Endothelial cell (in vitro differentiated cells): ENCODE measurements around the gene C1orf105. TPM values are rescaled to one million over a fixed set of nuclear protein-coding genes. Genes with fewer than 3 reads are reported as not detected.
"Not testable (repeated sequence)": the region's sequence is repeated elsewhere in the genome, so short reads cannot be mapped to it uniquely, and the experiment has no call there.

Experiments
- DNase-seq: peaks from one replicate; pipeline ENCODE4 v3.0.0; 2021; ENCODE audit warnings: low spot score
- H3K27ac Mint-ChIP-seq: one replicate; pipeline ENCODE4 v1.8.0; 2021; ENCODE audit warnings: mixed read lengths, inconsistent platforms; ENCODE audit not compliant: unreplicated experiment
- H3K27me3 Mint-ChIP-seq: one replicate; pipeline ENCODE4 v1.8.0; 2021; ENCODE audit warnings: mild to moderate bottlenecking, moderate library complexity, mixed read lengths, inconsistent platforms; ENCODE audit not compliant: unreplicated experiment
- H3K36me3 Mint-ChIP-seq: one replicate; pipeline ENCODE4 v1.8.0; 2021; ENCODE audit warnings: mild to moderate bottlenecking, low read depth, mixed read lengths, inconsistent platforms; ENCODE audit not compliant: unreplicated experiment
- H3K4me1 Mint-ChIP-seq: one replicate; pipeline ENCODE4 v1.8.0; 2021; ENCODE audit warnings: mild to moderate bottlenecking, mixed read lengths, inconsistent platforms; ENCODE audit not compliant: unreplicated experiment
- H3K4me3 Mint-ChIP-seq: one replicate; pipeline ENCODE4 v1.8.0; 2021; ENCODE audit warnings: mild to moderate bottlenecking, mixed read lengths, inconsistent platforms; ENCODE audit not compliant: unreplicated experiment
- H3K9me3 Mint-ChIP-seq: one replicate; pipeline ENCODE4 v1.8.0; 2021; ENCODE audit warnings: mixed read lengths, inconsistent platforms; ENCODE audit not compliant: unreplicated experiment
- total RNA-seq: library from RNA; stranded (reverse); fragmentation: NEBNext Ultra II Directional; extraction: Animal tissue kit (Norgen Biotek cat#: 25700); gene quantifications from one replicate; pipeline ENCODE4 v1.2.1, GENCODE V29; 2021; ENCODE audit not compliant: unreplicated experiment
- TF ChIP-seq, protein P1 (sequence below): fragments of 200-600 bp; sonication (generic); IDR thresholded peaks from one replicate; pipeline ENCODE4 v1.5.0; 2021; ENCODE audit warnings: antibody characterized with exemption; ENCODE audit not compliant: unreplicated experiment

Gene C1orf105
- total RNA-seq, 1 donor from 2014 or later, result 0.85 TPM

DNA sequence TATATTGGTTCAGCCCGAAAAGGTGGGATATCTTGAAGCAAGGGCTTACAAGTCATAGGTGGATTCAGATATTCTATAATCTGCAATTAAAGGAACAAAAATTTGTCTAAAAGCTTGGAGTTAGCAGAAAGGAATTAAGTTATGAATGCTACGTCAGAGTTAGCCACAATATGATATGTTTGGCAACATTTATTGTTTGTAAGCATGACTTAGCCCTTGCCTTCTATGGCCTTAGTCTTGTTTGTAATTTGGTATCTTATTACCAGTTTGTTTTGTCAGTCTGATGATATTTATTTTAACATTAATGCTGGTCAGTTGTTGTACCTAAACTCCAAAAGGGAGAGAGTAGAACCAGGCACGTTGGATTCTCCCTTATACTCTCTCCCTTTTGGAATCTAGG lies 69.4 kb downstream of the C1orf105 start:
- TF ChIP-seq, protein P1, sequence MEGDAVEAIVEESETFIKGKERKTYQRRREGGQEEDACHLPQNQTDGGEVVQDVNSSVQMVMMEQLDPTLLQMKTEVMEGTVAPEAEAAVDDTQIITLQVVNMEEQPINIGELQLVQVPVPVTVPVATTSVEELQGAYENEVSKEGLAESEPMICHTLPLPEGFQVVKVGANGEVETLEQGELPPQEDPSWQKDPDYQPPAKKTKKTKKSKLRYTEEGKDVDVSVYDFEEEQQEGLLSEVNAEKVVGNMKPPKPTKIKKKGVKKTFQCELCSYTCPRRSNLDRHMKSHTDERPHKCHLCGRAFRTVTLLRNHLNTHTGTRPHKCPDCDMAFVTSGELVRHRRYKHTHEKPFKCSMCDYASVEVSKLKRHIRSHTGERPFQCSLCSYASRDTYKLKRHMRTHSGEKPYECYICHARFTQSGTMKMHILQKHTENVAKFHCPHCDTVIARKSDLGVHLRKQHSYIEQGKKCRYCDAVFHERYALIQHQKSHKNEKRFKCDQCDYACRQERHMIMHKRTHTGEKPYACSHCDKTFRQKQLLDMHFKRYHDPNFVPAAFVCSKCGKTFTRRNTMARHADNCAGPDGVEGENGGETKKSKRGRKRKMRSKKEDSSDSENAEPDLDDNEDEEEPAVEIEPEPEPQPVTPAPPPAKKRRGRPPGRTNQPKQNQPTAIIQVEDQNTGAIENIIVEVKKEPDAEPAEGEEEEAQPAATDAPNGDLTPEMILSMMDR, result no peak
- peaks cover 11% of the 10 kb centered on the region for H3K4me1 Mint-ChIP-seq
- H3K4me3 Mint-ChIP-seq, result no peak overlapping the region
- H3K36me3 Mint-ChIP-seq, result no peaks in the 10 kb centered on the region
- H3K27ac Mint-ChIP-seq, result no peak overlapping the region
- peaks cover 4% of the 10 kb centered on the region for H3K27me3 Mint-ChIP-seq
- no peaks in the 10 kb centered on the region for H3K9me3 Mint-ChIP-seq
- DNase-seq, result no peak

DNA sequence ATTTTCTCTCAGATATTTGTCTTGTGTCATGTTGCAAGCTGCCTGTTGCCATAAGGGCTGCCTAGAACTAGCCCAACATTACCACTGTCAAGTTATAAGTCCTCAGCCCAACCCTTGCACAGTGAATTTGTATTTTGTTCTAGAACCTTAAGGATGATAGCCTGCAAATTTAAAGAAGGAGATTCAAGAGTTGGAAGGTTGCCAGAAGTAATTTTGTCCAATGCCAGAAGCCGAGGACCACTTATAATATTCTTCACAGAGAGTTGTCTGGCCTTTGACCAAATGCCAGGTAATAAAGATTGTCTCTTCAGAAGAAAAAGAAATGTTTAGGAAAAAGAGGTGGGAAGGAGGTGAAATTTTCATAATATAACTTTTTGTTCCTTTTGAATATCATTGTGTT lies 71.9 kb downstream of the C1orf105 start:
- TF ChIP-seq, protein P1, result no peak
- H3K9me3 Mint-ChIP-seq, result no peaks in the 10 kb centered on the region

DNA sequence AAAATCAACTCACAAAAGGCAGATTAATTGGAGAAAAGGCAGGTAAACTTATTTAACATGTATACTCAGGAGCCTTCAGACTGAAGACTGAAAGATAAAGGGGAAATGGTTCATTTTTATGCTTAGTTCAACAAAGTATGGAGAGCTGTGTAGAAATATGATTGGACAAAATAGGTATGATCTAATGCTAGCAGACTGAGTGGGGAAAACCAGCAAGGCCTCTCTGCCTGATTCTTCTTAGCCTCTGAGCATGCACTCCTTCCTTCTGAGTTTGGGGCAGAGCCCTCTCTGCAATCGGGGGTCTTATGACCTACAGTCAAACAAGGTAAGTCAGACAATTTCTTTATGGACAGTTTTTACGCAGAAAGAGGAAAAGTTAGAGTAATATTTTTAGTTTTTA lies 73.7 kb downstream of the C1orf105 start:
- DNase-seq, result no peak
- Mint-ChIP-seq H3K27me3 (peaks cover 2% of the 10 kb centered on the region), H3K9me3 (no peaks in the 10 kb centered on the region), H3K4me1 (peaks cover 9% of the 10 kb centered on the region), H3K36me3 (no peaks in the 10 kb centered on the region), H3K27ac (no peak overlapping the region), H3K4me3 (no peak overlapping the region)
- TF ChIP-seq, protein P1, result no peak

More for the DNA sequence above, 71.9 kb downstream of the C1orf105 start:
- no peak overlapping the region for H3K27ac Mint-ChIP-seq
- no peak overlapping the region for H3K4me3 Mint-ChIP-seq
- H3K27me3 Mint-ChIP-seq, result peaks cover 3% of the 10 kb centered on the region
- DNase-seq, result no peak
- no peaks in the 10 kb centered on the region for H3K36me3 Mint-ChIP-seq
- H3K4me1 Mint-ChIP-seq, result peaks cover 12% of the 10 kb centered on the region

DNA sequence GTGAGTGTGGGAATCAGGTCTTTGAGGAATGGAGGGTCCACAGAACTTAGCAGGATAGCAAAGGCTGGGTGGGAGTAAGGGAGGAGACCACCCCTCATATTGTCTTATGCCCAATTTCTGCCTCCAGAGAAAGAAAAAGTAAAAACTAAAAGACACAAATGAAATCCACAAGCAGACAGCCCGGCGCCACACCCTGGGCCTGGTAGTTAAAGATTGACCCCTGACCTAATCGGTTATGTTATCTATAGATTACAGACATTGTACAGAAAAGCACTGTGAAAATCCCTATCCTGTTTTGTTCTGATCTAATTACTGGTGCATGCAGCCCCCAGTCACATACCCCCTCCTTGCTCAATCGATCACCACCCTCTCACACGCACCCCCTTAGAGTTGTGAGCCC lies 75.6 kb downstream of the C1orf105 start:
- H3K36me3 Mint-ChIP-seq, DNase-seq, H3K27ac Mint-ChIP-seq, H3K9me3 Mint-ChIP-seq, H3K4me1 Mint-ChIP-seq, H3K27me3 Mint-ChIP-seq, H3K4me3 Mint-ChIP-seq: not testable (repeated sequence)

DNA sequence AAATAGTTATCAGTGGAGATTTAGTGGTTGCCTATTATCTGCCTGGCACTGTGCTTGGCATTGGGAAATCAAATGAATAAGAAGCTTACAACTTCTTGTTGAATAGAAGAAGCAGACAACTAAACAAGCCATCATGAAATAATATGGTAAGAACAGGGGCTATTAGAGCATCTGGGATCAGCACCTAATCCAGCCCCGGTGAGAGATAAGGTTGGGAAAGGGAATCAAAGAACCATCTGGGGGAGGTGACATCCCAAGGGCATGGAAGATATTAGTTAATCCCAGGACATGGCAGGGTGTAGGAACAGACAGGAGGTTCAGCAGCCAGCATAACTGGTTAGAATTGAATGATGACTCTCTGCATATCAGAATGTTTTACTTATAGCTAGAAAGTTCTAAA lies 76.2 kb downstream of the C1orf105 start:
- peaks cover 9% of the 10 kb centered on the region for H3K4me1 Mint-ChIP-seq

More for the DNA sequence above, 76.2 kb downstream of the C1orf105 start:
- H3K36me3 Mint-ChIP-seq, result no peaks in the 10 kb centered on the region
- H3K27ac Mint-ChIP-seq, result no peak overlapping the region
- H3K4me3 Mint-ChIP-seq, result no peak overlapping the region
- no peaks in the 10 kb centered on the region for H3K9me3 Mint-ChIP-seq
- no peak for DNase-seq
- peaks cover 1% of the 10 kb centered on the region for H3K27me3 Mint-ChIP-seq
- TF ChIP-seq, protein P1, result no peak
